Left lobe of liver (tissue), 2 donors: Measurements from ENCODE around the gene EXOSC9. TPM values are rescaled to one million over a fixed set of nuclear protein-coding genes. Genes with fewer than 3 reads are reported as not detected.
A peak's percentile ranks its signal among the peaks of the same experiment; 100 is the strongest.

Source experiments
- ATAC-seq: fragments of 200-7000 bp; cut with Tn5 transposase; one replicate; pipeline ENCODE4 v1.9.1; 2020; ENCODE audit warnings: mild to moderate bottlenecking, moderate library complexity
- DNase-seq: peaks from one replicate; pipeline ENCODE4 v3.0.0-alpha.2; 2020; ENCODE audit warnings: low spot score
- total RNA-seq: library from RNA; stranded (reverse); gene quantifications from one replicate; pipeline ENCODE4 v1.2.1, GENCODE V29; 2021
- donor health status: DM: no; HTN: no; CAD: no; lungs with moderate emphysema.
- donor health status: DM: no; HTN: yes; CAD: no.

EXOSC9 gene
- total RNA-seq, 1 donor from 2014 or later, result 5.0 TPM

DNA sequence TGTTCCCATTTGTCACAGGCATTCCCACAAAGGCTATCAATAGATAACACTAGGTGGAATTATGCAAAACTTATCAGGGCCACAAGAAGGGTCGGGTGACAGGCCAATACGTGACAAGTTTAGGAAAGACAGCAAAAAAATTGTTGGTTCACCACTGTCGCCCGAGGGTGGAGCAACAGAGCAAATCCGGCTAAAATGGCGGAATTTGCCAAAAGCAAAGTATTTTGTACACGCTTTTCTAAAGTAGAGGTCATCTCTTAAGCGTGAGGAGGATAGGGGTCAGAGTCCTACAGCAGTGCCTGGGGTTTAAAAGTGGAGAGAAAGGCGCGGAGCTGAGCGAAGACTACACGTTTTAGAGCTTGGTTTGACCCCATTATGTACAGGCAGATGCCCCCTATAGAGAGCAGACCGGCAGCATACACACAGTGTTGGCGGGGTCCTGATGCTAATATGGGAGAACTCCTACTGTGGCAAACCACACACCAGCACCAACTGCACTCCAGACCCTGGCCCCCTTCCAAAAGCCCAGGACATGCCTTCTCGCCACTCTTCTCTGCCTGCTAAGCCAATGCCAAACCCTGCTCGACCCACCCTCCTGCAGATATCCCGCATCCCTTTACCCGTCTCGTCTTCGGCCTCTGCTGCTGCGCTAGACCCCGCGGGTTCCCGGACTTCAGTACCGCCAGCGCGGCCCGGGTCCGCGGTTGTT is 21.8 kb downstream of the EXOSC9 start:
- ATAC-seq (peak; percentile 5), DNase-seq (peak; percentile 53)

DNA sequence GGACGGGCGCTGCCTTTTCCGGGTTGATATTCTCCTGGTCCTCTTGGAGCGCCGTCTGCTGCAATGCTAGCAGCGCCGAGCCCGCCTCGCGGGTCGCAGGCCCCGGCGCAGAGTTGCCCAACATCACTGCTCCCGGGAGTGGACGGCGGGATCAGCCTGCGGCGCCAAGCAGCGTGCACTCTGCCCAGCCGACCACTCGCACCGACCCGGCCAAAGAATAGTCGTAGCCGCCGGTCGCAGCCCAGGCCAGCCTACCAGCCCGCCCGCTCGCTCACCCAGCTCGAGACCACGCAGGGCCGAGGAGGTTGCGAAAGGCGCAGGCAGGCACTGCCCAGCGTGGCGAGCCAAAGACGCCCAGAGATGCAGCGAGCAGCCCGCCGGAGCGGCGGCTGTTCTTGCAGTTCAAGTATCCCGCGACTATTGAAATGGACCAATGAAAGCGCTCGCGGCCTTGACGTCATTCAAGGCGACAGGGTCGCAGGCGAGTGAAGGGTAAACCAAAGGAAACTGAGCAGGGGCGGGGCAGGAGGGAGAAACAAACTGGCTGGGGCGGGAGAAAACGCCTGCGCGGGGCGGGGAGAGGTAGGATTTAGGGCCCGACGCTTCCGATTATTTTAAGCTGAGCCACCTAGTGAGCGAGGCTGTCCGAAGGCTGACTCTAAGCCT is 22.5 kb downstream of the EXOSC9 start, which contains the start of gene CCNA2:
Gene CCNA2, minus strand, starts transcription at position 379 of the 666 bp plus-strand sequence. Its CDS starts 255 bp downstream, at position 124.
- ATAC-seq (peak; percentile 100), DNase-seq (peak; percentile 96)

DNA sequence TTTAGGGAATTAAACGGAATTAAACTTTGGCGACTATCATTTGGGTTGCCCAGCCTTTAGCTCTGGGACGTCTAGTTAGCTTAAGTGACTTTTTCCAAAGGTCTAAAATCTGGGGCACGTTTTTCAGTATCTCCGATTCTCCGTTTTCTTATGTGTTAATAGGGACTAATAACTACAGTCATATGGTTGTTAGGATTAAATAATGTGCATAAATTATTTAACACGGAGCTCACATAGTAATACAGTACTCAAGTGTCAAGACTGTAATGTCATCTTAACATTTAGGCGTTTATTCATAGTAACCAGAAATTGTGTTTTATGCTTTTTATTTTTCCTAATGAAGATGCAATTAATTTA is 23.0 kb downstream of the EXOSC9 start:
- ATAC-seq (no peak), DNase-seq (no peak)

DNA sequence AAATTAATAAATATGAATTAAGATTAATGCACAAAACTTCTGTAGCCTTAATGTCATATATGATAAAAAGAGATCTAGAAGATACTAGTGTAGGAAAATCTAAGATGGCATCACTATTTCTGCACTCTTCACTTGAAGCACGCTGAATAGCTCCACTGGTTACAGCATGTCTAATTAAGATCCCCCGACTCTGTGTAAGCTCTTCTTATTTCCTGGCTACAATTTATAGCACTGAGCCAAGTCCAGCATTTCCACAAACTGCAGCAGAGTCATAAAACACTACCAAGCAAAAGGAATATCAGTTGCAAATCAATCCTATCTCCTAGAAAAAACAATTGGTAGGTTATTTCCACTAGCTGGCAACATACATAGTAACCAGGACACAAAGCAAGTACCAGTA is 23.8 kb downstream of the EXOSC9 start:
- DNase-seq (no peak), ATAC-seq (no peak)

DNA sequence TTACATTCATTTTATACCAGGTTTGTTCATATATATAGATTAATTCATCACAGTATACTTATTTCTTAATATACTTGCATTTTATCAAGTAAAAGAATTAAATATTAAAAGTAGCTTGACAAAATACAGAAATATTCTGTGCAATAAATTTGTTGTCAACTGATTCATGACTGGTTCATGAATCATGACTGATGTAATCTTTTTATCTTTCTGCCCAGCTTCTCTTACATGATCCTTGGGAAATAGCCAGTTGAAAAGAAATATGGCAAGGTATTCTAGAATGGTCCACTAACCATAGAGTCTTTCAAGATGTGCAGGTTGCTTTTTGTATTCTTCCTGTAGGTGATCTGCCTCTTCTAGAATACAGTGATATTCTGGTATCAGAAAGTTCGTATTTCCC is 26.7 kb downstream of the EXOSC9 start:
- no peak for ATAC-seq
- DNase-seq, result no peak

DNA sequence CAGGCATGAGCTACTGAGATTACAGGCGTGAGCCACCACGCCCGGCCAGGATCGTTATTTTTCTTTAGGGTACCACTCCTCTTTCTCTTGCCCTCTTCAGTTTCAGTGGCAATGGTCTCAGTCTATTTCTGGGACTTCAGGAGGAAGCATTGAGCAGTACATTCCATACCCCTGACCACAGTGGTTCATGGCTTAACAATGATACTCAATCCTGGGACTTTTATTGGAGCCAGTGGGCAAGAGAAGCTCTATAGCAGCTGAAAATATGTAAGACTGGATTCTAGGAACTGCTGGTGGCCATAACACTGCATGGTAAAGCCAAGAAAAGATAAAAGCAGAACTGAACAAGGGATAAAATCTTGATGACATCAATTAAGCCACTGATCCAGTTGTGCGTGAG is 28.4 kb downstream of the EXOSC9 start:
- DNase-seq (no peak), ATAC-seq (no peak)

DNA sequence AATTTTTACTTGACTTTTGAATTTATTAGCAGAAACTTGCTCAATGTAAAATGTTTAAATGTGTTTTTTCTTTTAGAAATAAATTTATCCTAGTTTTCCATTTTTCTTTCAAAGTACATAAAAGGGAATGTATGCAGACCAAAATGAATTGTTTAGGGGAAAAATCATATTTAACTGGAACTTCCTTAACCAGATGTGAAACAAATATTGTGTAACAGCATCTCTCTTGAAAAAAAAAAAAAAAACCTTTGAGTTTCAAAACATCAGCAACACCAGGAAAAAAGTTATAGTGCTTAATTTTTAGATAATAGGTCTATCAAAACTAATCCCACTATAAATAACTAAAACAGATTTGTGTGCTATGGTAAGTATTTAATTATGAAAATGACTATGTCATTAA is 37.0 kb downstream of the EXOSC9 start:
- DNase-seq (no peak), ATAC-seq (no peak)

DNA sequence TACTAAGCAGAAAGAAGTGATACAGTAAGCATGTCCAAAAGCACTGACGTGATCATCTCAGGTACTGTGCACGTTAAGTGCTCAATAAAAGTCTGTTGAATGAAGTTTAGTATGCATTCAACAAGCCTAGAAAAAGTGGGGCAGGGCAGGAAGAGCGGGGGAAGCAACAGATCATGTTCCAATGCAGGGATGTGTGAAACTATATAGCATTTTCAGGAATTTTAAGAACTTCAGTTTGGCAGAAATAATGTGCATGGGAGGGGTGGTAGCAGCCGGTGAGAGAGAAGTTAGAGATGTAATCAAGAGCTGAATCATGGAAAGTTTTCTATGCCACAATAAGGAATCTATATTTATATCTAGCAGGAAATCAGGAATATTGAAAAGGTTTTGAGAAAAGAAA is 41.7 kb downstream of the EXOSC9 start:
- ATAC-seq (no peak), DNase-seq (no peak)

DNA sequence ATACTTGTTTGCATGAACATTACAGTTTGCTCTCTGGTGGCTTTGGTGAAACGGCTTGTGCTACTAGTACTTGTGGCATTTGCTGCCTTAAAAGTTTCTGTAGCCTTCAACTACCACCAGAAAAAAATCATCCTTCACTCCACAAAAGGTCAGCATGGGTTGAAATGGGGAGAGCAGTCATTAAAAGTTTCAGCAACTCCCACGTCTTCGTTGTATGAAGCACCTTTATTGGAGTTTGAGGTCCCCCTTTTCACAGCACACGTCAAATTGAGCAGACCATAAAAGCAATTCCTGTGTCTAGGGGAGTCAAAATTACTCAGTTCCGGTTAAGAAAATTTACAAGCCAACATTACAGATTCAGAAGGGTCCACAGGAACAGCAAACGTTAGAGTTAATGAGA is 45.5 kb downstream of the EXOSC9 start:
- no peak for ATAC-seq
- DNase-seq, result no peak

DNA sequence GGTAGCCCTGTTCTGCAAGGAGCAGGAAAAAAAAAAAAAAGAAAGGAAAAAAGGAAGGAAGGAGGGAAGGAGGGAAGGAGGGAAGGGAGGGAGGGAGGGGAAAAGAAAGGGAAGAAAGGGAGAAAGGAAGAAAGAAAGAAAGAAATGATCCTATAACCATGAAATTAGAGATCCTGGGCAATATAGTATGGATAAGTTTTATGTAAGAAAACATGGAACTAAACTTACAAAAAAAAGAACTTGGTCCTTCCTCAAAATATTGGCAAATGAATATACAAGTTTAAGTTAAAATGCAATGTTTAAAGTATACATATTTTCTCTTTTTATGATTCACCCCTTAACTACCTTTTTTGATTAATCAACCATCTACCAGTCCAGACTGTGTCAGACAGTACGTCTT is 50.2 kb downstream of the EXOSC9 start:
- DNase-seq (no peak), ATAC-seq (no peak)

DNA sequence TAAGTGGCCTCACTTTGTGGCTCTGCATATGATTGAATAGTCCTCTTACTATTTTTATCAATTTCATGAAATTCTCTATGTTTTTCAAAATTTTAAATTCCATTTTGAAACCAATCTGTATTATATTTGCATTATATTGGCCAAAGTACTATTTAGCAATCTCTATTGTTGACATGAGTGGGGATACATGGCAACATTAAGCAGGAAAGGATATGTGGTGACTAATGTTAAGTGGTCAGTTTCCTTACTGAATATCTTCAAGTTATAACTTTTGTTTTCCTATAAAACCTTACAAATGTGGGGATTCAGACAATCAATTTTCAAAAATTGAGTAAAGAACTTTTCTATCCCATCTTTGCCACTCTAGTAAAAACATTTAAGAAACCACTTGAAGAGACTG is 59.0 kb downstream of the EXOSC9 start:
- ATAC-seq (no peak), DNase-seq (no peak)

DNA sequence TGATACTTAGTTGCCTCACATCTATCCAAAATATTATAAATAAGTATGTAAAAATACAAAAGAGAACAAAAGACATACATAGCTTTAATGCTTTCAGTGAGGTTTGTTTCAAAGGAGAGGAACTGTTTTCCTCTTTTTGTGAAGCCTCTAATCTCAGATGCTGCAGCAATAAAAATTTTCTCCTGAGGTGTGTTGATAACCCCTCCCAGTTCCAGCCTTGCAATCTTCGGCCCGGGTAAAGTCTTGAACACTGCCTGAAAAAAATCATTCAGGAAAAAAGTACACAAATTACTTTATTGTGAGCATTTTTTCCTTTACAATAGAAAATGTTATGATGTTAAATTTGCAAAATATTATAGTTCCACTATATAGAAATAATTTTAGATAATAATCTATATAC is 60.3 kb downstream of the EXOSC9 start:
- DNase-seq (no peak), ATAC-seq (no peak)

DNA sequence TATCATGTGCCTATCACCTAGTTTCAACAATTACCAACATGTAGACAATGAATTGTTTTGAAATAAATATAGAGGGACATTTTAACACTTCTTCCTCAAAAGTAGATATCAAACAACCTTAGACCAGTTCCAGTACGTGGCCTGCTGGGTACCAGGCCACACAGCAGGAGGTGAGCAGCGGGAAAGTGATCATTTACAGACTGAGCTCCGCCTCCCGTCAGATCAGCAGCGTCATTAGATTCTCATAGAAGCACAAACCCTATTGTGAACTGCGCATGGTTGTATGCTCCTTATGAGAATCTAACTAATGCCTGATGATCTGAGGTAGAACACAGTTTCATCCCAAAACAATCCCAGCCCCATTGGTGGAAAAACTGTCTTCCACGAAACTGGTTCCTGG is 62.7 kb downstream of the EXOSC9 start:
- ATAC-seq, result no peak
- DNase-seq, result no peak

Other genes starting within 250 kb of the EXOSC9 start
- 49.1 TPM for gene ANXA5, start 104.3 kb upstream of the EXOSC9 start, total RNA-seq
- gene SMIM43, start 36.2 kb upstream of the EXOSC9 start, total RNA-seq, result not detected
- gene CCNA2, start 22.6 kb downstream of the EXOSC9 start, total RNA-seq, result 0.45 TPM
- 3.1 TPM for gene BBS7, start 69.2 kb downstream of the EXOSC9 start, total RNA-seq
- 0.25 TPM for gene TRPC3, start 150.7 kb downstream of the EXOSC9 start, total RNA-seq